Measurements from ENCODE around the gene TANC1.

The TANC1 gene

DNA sequence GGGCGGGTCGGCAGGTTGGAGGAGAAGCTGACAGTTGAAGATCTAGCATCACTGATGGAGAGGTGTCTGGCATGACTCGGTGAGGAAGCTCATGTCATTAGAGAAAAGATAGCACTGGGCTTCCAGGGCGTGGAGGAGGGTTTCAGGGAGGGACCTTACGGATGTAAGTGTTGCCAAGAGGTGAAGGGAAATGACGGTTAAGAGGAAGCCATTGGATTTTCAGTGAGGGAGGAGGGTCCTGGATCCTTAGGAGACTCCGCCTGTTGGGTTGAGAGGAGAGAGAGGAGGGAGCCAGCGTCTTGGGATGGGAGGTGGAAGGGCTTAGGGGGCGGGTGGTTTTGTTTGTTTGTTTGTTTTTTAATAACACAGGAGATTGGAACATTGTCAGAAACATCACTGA, 214.9 kb downstream of the TANC1 start:
- Histone ChIP-seq H3K4me3 (no peak overlapping the region), H3K27me3 (no peaks in the 10 kb centered on the region), H3K27ac (no peak overlapping the region), H3K4me2 (no peak overlapping the region), H3K4me1 (peaks cover 49% of the 10 kb centered on the region), H3K36me3 (no peaks in the 10 kb centered on the region), H3K9me3 (no peaks in the 10 kb centered on the region), H3K9ac (no peak overlapping the region), H4K20me1 (no peaks in the 10 kb centered on the region)
- no peak for TF ChIP-seq Cebpa-rat (IDR thresholded peaks at IDR 0.05)

DNA sequence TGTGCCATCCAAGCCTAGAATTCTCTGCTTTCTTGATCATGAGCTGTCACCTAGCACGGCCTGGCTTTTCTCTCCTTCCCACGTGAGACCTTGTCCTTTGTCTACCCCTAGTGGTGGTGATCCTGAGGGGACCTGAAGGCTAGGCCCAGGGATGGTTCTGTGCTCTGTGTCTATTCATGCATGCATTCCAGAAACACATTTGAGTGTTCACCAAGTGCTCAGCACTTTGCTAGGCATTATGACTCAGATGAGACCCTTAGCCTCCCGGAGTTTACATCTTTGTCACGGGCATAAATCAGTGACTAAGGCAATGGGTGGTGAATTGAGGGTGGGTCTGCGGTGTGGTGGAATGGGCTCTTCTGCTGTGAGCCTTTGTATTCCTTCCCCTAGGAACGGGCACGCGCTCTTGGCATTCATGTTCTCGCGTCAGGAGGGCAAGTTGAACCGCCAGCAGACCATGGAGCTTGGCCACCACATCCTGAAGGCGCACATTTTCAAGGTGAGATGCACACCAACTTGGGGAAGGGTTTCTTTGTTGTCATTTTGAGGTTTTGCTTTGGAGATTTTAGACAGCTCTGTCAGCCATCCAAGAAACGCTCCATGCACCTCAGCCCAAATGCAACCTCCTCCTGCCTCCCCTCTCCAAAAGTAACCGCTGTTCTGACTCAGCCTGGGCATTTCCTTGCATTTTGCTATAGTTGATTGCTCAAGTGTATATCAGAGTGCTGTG, 217.1 kb downstream of the TANC1 start:
- no peaks in the 10 kb centered on the region for H3K36me3 ChIP-seq
- no peak for TF ChIP-seq Cebpa-rat (IDR thresholded peaks at IDR 0.05)
- H3K27me3 ChIP-seq: no peaks in the 10 kb centered on the region
- peak overlapping the region; percentile 73 for H3K4me2 ChIP-seq
- peaks cover 63% of the 10 kb centered on the region for H3K4me1 ChIP-seq
- H3K27ac ChIP-seq: peak overlapping the region; percentile 18; the same call in 1 of the 2 replicates
- 0 out of 2 replicates have a peak overlapping the region, but pooled peaks have one; percentile 6 for H3K9ac ChIP-seq
- H3K4me3 ChIP-seq: no peak overlapping the region
- H4K20me1 ChIP-seq: no peaks in the 10 kb centered on the region
- H3K9me3 ChIP-seq: no peaks in the 10 kb centered on the region

DNA sequence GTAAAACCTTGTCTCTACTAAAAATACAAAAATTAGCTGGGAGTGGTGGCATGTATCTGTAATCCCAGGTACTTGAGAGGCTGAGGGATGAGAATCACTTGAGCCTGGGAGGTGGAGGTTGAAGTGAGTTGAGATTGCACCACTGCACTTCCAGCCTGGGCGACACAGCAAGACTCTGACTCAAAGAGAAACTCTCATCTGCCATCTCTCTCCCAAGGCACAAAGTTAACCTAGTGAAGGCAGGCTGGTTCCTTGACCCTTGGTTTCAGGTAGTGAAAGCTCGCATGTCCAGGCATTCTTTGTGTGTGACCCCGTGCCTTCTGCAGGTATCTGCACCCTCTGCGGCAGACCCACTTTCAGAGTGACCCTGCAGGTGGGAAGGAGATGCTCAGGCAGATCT, 218.0 kb downstream of the TANC1 start:
- no peaks in the 10 kb centered on the region for H3K9me3 ChIP-seq
- no peak for TF ChIP-seq Cebpa-rat (IDR thresholded peaks at IDR 0.05)
- H3K4me3 ChIP-seq: no peak overlapping the region
- H3K36me3 ChIP-seq: no peaks in the 10 kb centered on the region
- peaks cover 63% of the 10 kb centered on the region for H3K4me1 ChIP-seq
- H3K27me3 ChIP-seq: no peaks in the 10 kb centered on the region
- H3K9ac ChIP-seq: no peak overlapping the region
- peak overlapping the region; percentile 39 for H3K27ac ChIP-seq
- H4K20me1 ChIP-seq: no peaks in the 10 kb centered on the region
- peak overlapping the region; percentile 73 for H3K4me2 ChIP-seq

DNA sequence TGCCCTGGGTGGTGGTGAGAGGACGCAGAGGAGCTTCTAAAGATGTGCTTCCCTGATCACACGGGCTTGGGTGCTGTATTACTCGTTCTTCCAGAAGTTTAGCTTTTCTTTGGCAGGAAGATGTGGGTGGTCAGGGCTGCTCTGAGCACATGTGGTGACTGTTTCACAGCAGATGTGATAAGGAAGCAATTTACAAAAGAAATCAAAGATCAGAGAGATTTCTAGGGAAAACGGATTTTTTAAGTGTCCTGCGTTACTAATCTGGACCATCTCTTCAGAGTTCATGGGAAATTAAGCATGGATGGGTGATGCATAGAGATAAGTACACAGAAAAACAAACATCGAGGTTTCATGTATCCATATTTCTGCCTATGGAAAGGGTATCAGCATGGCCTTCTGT, 218.7 kb downstream of the TANC1 start:
- Histone ChIP-seq H3K4me2 (peak overlapping the region; percentile 73), H3K4me3 (no peak overlapping the region), H3K27ac (peak overlapping the region; percentile 39), H3K4me1 (peaks cover 63% of the 10 kb centered on the region), H3K36me3 (no peaks in the 10 kb centered on the region), H3K27me3 (no peaks in the 10 kb centered on the region), H3K9ac (0 out of 2 replicates have a peak overlapping the region, but pooled peaks have one; percentile 9), H4K20me1 (no peaks in the 10 kb centered on the region), H3K9me3 (no peaks in the 10 kb centered on the region)
- TF ChIP-seq Cebpa-rat (IDR thresholded peaks at IDR 0.05): no peak

DNA sequence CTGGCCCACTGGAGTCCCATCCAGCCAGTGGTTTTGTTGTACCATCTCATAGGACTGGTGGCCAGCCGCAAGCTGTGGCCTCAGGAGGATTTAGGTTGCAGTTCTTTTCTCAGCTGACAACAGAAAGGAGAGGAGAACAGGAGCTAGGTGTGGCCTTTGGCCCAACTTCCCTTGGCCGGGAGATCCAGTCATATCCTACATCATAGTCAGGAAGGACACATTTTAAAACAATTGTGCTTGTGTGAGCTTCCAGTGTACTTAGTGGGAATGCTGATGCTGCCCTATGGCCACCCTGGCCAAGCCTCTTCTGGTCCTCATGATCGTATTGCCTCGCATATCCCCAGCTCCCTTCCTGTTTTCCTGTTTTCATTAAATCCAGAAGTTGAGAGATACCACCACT, 220.0 kb downstream of the TANC1 start:
- TF ChIP-seq Cebpa-rat (IDR thresholded peaks at IDR 0.05): no peak

DNA sequence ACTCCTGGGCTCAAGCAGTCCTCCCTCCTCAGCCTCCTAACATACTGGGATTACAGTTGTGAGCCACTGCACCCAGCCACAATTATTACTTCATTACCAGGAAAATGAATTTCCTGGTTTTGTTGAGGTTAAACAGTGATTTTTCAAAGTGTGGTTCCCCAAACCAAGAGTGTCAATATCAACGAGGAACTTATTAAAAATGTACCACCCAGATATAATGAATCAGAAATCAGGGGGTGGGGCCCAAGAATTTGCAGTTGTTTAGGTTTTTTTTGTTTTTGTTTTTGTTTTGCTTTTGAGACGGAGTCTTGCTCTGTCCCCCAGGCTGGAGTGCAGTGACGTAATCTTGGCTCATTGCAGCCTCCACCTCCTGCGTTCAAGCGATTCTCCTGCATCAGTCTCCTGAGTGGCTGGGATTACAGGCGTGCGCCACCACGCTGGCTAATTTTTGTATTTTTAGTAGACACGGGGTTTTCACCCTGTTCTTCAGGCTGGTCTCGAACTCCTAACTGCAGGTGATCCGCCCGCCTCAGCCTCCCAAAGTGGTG, 224.0 kb downstream of the TANC1 start:
- peaks cover 35% of the 10 kb centered on the region for H3K4me1 ChIP-seq
- no peak overlapping the region for H3K4me2 ChIP-seq
- no peaks in the 10 kb centered on the region for H4K20me1 ChIP-seq
- H3K9me3 ChIP-seq: no peaks in the 10 kb centered on the region
- TF ChIP-seq Cebpa-rat (IDR thresholded peaks at IDR 0.05): no peak
- no peaks in the 10 kb centered on the region for H3K36me3 ChIP-seq
- no peak overlapping the region for H3K4me3 ChIP-seq
- H3K27ac ChIP-seq: no peak overlapping the region
- no peaks in the 10 kb centered on the region for H3K27me3 ChIP-seq
- H3K9ac ChIP-seq: no peak overlapping the region

More for the DNA sequence above, 220.0 kb downstream of the TANC1 start:
- Histone ChIP-seq H4K20me1 (no peaks in the 10 kb centered on the region), H3K36me3 (no peaks in the 10 kb centered on the region), H3K9ac (no peak overlapping the region), H3K9me3 (no peaks in the 10 kb centered on the region), H3K4me2 (peak overlapping the region; percentile 27), H3K4me3 (no peak overlapping the region), H3K27me3 (no peaks in the 10 kb centered on the region), H3K27ac (no peak overlapping the region), H3K4me1 (peaks cover 63% of the 10 kb centered on the region)

DNA sequence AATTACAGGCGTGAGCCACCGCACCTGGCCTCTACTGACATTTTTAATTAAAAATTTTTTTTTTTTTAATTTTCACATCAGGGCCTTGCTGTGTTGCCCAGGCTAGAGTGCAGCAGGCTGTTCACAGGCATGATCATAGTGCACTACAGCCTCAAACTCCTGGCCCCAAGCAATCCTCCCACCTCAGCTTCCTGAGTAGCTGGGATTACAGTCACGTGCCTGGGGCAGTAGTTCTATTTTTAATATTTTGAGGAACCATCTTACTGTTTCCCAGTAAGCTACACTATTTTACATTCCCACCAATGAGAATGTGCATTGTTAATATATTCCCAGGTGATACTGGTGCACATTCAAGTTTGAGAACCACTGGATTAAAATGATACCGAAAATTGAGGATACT, 225.4 kb downstream of the TANC1 start:
- Histone ChIP-seq H3K9me3 (no peaks in the 10 kb centered on the region), H3K4me3 (no peak overlapping the region), H3K27me3 (no peaks in the 10 kb centered on the region), H3K9ac (no peak overlapping the region), H4K20me1 (no peaks in the 10 kb centered on the region), H3K4me2 (peak overlapping the region; percentile 27; the same call in 1 of the 2 replicates), H3K4me1 (peaks cover 21% of the 10 kb centered on the region), H3K36me3 (no peaks in the 10 kb centered on the region), H3K27ac (no peak overlapping the region)
- TF ChIP-seq Cebpa-rat (IDR thresholded peaks at IDR 0.05): no peak

DNA sequence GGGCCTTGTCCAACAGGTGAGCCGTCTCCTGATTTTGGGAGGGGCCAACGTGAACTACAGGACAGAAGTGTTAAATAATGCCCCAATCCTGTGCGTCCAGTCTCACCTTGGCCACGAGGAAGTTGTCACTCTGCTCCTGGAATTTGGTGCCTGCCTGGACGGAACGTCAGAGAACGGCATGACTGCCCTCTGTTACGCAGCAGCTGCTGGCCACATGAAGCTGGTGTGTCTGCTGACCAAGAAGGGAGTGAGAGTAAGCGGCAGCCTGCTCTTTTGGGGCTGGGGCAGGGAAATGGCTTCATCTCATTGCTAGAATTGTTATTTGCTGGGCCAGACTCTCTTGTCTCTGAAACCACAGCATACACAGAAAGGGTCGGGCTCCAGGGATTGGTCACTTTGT, 225.8 kb downstream of the TANC1 start:
- Histone ChIP-seq H3K27ac (no peak overlapping the region), H3K9me3 (no peaks in the 10 kb centered on the region), H3K4me1 (peaks cover 17% of the 10 kb centered on the region; the same call in 1 of the 2 replicates), H3K27me3 (no peaks in the 10 kb centered on the region), H3K36me3 (no peaks in the 10 kb centered on the region), H3K4me2 (no peak overlapping the region), H3K4me3 (no peak overlapping the region), H3K9ac (no peak overlapping the region), H4K20me1 (no peaks in the 10 kb centered on the region)
- TF ChIP-seq Cebpa-rat (IDR thresholded peaks at IDR 0.05): no peak

DNA sequence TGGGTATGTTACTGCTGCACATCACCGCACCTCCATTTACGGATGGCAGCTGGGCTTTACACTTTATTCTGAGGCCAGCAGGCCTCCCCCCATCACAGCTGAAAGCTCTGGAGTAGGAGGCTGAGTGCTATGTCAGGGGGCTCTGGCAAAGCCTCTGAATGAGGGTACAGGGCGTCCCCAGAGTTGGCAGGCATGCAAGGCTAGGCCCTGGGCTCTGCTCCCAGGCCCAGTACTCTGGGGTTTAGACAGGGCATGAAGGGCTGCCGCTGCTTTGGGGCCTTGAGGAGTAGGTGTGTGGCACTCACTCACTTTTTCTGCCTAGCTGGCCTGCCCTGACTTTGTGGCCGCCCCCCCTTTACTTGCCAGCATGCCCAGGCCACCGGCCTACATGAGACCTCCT, 227.3 kb downstream of the TANC1 start:
- H3K4me1 ChIP-seq: peaks cover 13% of the 10 kb centered on the region; the same call in 1 of the 2 replicates
- no peak overlapping the region for H3K4me3 ChIP-seq
- no peak for TF ChIP-seq Cebpa-rat (IDR thresholded peaks at IDR 0.05)
- H3K9me3 ChIP-seq: no peaks in the 10 kb centered on the region
- peak overlapping the region; percentile 19; the same call in 1 of the 2 replicates for H3K4me2 ChIP-seq
- H3K9ac ChIP-seq: no peak overlapping the region
- H3K27me3 ChIP-seq: no peaks in the 10 kb centered on the region
- H4K20me1 ChIP-seq: no peaks in the 10 kb centered on the region
- no peak overlapping the region for H3K27ac ChIP-seq
- no peaks in the 10 kb centered on the region for H3K36me3 ChIP-seq

DNA sequence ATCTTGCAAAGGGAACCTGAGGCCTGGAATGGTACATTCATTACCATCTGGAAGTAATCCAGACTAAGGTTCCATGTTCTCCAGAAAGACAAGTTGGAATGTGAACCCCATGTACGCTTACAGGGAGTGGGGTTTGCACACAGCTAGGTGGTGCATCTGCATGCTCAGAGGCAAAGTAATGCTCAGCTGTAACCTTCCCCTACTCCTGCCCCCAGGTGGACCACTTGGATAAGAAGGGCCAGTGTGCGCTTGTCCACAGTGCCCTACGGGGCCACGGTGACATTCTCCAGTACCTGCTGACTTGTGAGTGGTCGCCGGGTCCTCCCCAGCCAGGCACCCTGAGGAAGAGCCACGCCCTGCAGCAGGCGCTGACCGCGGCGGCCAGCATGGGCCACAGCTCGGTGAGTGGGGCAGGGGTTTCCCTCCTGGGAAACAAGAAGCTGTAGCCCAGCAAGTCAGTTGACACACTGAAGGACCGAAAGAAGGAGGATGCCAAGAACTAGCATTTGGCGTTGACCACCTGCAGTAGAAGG, 228.0 kb downstream of the TANC1 start:
- Histone ChIP-seq H3K9me3 (no peaks in the 10 kb centered on the region), H3K27ac (no peak overlapping the region), H4K20me1 (no peaks in the 10 kb centered on the region), H3K4me3 (no peak overlapping the region), H3K27me3 (no peaks in the 10 kb centered on the region), H3K4me2 (no peak overlapping the region), H3K9ac (no peak overlapping the region), H3K4me1 (peaks cover 20% of the 10 kb centered on the region; the same call in 1 of the 2 replicates), H3K36me3 (no peaks in the 10 kb centered on the region)
- TF ChIP-seq Cebpa-rat (IDR thresholded peaks at IDR 0.05): no peak

Measured in BLaER1 (cell line).